ENCODE results near the gene SLC16A1. TPM values are rescaled to one million over a fixed set of nuclear protein-coding genes. Genes with fewer than 3 reads are reported as not detected.
"Not testable (repeated sequence)": the region's sequence is repeated elsewhere in the genome, so short reads cannot be mapped to it uniquely, and the experiment has no call there.

The SLC16A1 gene
- total RNA-seq, 3 donors from 2014 or later: 15.4 to 28.2 (median 15.7) TPM

DNA sequence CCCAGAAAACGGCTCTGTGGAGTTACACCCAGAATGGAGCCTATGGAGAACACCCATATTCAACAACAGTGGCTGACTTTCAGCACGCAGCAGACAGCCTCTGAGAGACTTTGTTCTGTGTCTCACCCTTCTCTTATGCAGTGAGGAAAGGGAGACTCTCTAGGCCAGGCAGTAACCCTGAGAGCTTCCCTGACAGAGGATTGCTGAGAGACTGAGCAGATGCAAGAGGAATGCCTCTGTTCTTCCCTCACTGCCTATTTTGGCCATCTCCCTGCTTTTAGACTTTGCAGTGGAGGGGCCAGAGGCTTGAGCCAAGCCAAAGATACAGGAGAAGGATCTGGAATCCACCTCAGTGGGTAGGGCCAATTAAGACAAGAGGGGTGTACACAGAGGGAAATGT, 41.8 kb upstream of the SLC16A1 start:
- Histone ChIP-seq H3K4me3 (no peak overlapping the region), H3K4me1 (no peaks in the 10 kb centered on the region), H3K9me3 (no peaks in the 10 kb centered on the region), H3K27me3 (no peaks in the 10 kb centered on the region), H3K27ac (no peak overlapping the region), H3K36me3 (no peaks in the 10 kb centered on the region)
- TF ChIP-seq, protein P1, sequence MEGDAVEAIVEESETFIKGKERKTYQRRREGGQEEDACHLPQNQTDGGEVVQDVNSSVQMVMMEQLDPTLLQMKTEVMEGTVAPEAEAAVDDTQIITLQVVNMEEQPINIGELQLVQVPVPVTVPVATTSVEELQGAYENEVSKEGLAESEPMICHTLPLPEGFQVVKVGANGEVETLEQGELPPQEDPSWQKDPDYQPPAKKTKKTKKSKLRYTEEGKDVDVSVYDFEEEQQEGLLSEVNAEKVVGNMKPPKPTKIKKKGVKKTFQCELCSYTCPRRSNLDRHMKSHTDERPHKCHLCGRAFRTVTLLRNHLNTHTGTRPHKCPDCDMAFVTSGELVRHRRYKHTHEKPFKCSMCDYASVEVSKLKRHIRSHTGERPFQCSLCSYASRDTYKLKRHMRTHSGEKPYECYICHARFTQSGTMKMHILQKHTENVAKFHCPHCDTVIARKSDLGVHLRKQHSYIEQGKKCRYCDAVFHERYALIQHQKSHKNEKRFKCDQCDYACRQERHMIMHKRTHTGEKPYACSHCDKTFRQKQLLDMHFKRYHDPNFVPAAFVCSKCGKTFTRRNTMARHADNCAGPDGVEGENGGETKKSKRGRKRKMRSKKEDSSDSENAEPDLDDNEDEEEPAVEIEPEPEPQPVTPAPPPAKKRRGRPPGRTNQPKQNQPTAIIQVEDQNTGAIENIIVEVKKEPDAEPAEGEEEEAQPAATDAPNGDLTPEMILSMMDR (IDR thresholded peaks at IDR 0.05): no peak
- intact Hi-C loops (cut with DNase I; ENCODE audit: low total_unique reads): no loop called here
- no peak for DNase-seq (ENCODE audit: low spot score in 2 of 2)

DNA sequence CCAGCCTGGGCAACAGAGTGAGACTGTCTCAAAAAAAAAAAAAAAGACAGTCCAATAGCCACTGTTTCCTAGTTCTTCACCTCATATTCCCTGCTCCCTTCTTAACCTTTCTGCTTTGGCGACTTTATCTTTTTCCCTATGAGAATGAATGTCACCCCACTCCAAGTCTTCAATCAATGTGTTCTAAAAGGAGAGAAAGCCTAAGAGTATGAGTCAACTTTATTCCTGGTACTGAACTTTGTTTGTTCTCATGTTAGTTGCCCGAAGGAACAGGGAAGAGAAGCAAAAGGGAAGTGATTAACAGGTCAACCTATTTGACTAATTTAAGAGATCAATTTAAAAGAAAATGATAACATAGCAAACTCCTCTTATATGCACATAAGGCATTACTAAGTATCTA, 39.9 kb upstream of the SLC16A1 start:
- no peaks in the 10 kb centered on the region for H3K4me1 ChIP-seq
- no peak for DNase-seq (ENCODE audit: low spot score in 2 of 2)
- no peaks in the 10 kb centered on the region for H3K9me3 ChIP-seq
- no peak for TF ChIP-seq POLR2AphosphoS5 (IDR thresholded peaks at IDR 0.05)
- TF ChIP-seq POLR2A (IDR thresholded peaks at IDR 0.05): no peak
- TF ChIP-seq, protein P1 (IDR thresholded peaks at IDR 0.05): no peak
- H3K27ac ChIP-seq: no peak overlapping the region
- intact Hi-C loops (cut with DNase I; ENCODE audit: low total_unique reads): no loop called here
- no peaks in the 10 kb centered on the region for H3K27me3 ChIP-seq
- no peaks in the 10 kb centered on the region for H3K36me3 ChIP-seq
- H3K4me3 ChIP-seq: no peak overlapping the region

- H3K4me3 ChIP-seq; H3K27ac ChIP-seq; H3K36me3 ChIP-seq; intact Hi-C loops (cut with DNase I; ENCODE audit: low total_unique reads); DNase-seq (ENCODE audit: low spot score in 2 of 2); H3K27me3 ChIP-seq; H3K4me1 ChIP-seq; H3K9me3 ChIP-seq: not testable (repeated sequence)
Observed at GRCh38 chr1:112995021-112995420, 39.0 kb upstream of the SLC16A1 start.

DNA sequence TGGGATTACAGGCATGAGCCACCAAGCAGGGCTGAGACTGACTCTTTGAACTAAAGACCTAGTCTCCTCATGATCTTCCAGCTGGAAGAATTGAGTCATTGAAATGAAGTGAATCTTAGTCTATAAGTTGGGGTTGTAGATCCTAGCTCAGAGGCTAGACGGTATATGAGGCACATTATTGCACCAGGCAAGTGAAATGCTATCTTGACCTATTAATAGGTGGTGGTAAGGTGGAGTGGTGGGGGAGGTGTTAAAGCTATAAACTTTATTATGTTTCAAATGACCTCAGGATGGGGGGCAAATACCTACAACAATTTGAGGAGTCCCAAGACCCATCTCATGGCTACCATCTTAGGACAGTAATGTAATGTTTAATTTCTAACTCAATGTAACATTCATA, 36.8 kb upstream of the SLC16A1 start:
- Histone ChIP-seq H3K27ac (no peak overlapping the region), H3K36me3 (no peaks in the 10 kb centered on the region), H3K4me1 (no peaks in the 10 kb centered on the region), H3K9me3 (no peaks in the 10 kb centered on the region), H3K4me3 (no peak overlapping the region), H3K27me3 (no peaks in the 10 kb centered on the region)
- no peak for DNase-seq (ENCODE audit: low spot score in 2 of 2)
- TF ChIP-seq POLR2A (IDR thresholded peaks at IDR 0.05): no peak
- TF ChIP-seq, protein P1 (IDR thresholded peaks at IDR 0.05): no peak
- TF ChIP-seq POLR2AphosphoS5 (IDR thresholded peaks at IDR 0.05): no peak
- intact Hi-C loops (cut with DNase I; ENCODE audit: low total_unique reads): no loop called here

- Histone ChIP-seq H3K36me3 (no peaks in the 10 kb centered on the region), H3K9me3 (no peaks in the 10 kb centered on the region), H3K4me1 (no peaks in the 10 kb centered on the region), H3K27ac (no peak overlapping the region), H3K4me3 (no peak overlapping the region), H3K27me3 (no peaks in the 10 kb centered on the region)
- DNase-seq (ENCODE audit: low spot score in 2 of 2): no peak
- intact Hi-C loops (cut with DNase I; ENCODE audit: low total_unique reads): no loop called here
- TF ChIP-seq, protein P1 (IDR thresholded peaks at IDR 0.05): no peak
- TF ChIP-seq POLR2AphosphoS5 (IDR thresholded peaks at IDR 0.05) (no peak), POLR2A (IDR thresholded peaks at IDR 0.05) (no peak)
Observed at GRCh38 chr1:112991402-112992120, 35.6 kb upstream of the SLC16A1 start.

DNA sequence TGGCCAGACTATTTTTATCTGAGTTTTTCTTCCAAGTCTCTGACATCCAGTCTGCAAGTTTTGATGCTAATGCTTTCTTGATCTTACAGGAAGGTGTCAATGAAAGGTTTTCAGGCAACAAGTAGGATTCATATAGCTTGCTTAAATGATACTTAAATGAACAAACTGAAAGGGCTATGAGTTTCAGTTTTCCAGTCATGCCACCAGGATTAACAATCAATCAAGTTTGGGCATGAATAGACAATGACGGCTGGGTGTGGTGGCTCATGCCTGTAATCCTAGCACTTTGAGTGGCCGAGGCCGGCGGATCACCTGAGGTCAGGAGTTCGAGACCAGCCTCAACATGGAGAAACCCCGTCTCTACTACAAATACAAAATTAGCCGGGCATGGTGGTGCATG, 34.3 kb upstream of the SLC16A1 start:
- intact Hi-C loops (cut with DNase I; ENCODE audit: low total_unique reads): no loop called here
- no peaks in the 10 kb centered on the region for H3K9me3 ChIP-seq
- DNase-seq (ENCODE audit: low spot score in 2 of 2): no peak
- TF ChIP-seq, protein P1 (IDR thresholded peaks at IDR 0.05): no peak
- no peak for TF ChIP-seq POLR2AphosphoS5 (IDR thresholded peaks at IDR 0.05)
- TF ChIP-seq POLR2A (IDR thresholded peaks at IDR 0.05): no peak
- H3K4me3 ChIP-seq: no peak overlapping the region
- no peaks in the 10 kb centered on the region for H3K27me3 ChIP-seq
- no peaks in the 10 kb centered on the region for H3K4me1 ChIP-seq
- no peaks in the 10 kb centered on the region for H3K36me3 ChIP-seq
- no peak overlapping the region for H3K27ac ChIP-seq

Measured in breast epithelium (tissue), 4 donors.